H1 (cell line): ENCODE measurements around the gene GTF2A1. TPM values are rescaled to one million over a fixed set of nuclear protein-coding genes. Genes with fewer than 3 reads are reported as not detected.

Experiments used
- CBX8 ChIP-seq: fragments of 300-800, 300-1000 bp; sonication (generic); IDR thresholded peaks from 2 replicates; pipeline ENCODE4 v1.7.1; 2016; ENCODE audit warnings: low read depth, low read length, borderline replicate concordance
- CHD1 ChIP-seq: IDR thresholded peaks from 2 replicates; pipeline ENCODE4 v1.6.1; 2012; ENCODE audit warnings: low read depth, low read length, improper control_type of control experiment
- CHD2 ChIP-seq: IDR thresholded peaks from 2 replicates; pipeline ENCODE4 v1.6.1; 2012; ENCODE audit warnings: low read length, improper control_type of control experiment
- CHD7 ChIP-seq: fragments of 300-600 bp; sonication (generic); IDR thresholded peaks from 2 replicates; pipeline ENCODE4 v1.7.1; 2012; ENCODE audit warnings: low read length, moderate library complexity, mild to moderate bottlenecking, inconsistent platforms; ENCODE audit not compliant: insufficient replicate concordance
- FOSL1 ChIP-seq: IDR thresholded peaks from 2 replicates; pipeline ENCODE4 v1.6.1; 2011; ENCODE audit warnings: mild to moderate bottlenecking, low read depth, low read length, moderate library complexity; ENCODE audit not compliant: insufficient read depth
- HDAC2 ChIP-seq, 2 experiments: fragments of 300-600 bp in 1 of 2; sonication (generic) in 1 of 2; IDR thresholded peaks; 2 replicates each; pipeline ENCODE4 v1.6.1; 2011 to 2012; ENCODE audit warnings: low read depth in 2 of 2, low read length in 2 of 2, mild to moderate bottlenecking in 2 of 2, moderate library complexity in 2 of 2, borderline replicate concordance in 1 of 2, inconsistent platforms in 1 of 2
- KDM5A ChIP-seq: fragments of 200-600 bp; IDR thresholded peaks from 2 replicates; pipeline ENCODE4 v1.7.1; 2012; ENCODE audit warnings: mild to moderate bottlenecking, low read length, inconsistent platforms, mixed read lengths
- POLR2A ChIP-seq, 2 experiments: IDR thresholded peaks; 1 replicate in 1 of 2; 2 replicates in 1 of 2; pipeline ENCODE4 v1.6.1; 2011; ENCODE audit warnings: low read depth in 2 of 2, low read length in 2 of 2, mild to moderate bottlenecking in 2 of 2; ENCODE audit errors: control extremely low read depth in 1 of 2
- RBBP5 ChIP-seq: IDR thresholded peaks from 2 replicates; pipeline ENCODE4 v1.7.1; 2012; ENCODE audit warnings: low read depth, mild to moderate bottlenecking, inconsistent platforms, low read length, moderate library complexity, borderline replicate concordance
- RFX5 ChIP-seq: IDR thresholded peaks from 2 replicates; pipeline ENCODE4 v1.6.1; 2011; ENCODE audit warnings: low read depth, low read length, improper control_type of control experiment, borderline replicate concordance
- polyA plus RNA-seq, 7 experiments: library from polyadenylated mRNA; depleted of rRNA in 3 of 7; stranded (reverse) in 5 of 7; unstranded in 2 of 7; fragments of >200 nt in 5 of 7; fragments of 200-250 nt in 2 of 7; gene quantifications; 1 replicate in 5 of 7; 2 replicates in 1 of 7; 4 replicates in 1 of 7; pipeline versions ENCODE4 v1.2.1 to v1.2.3, GENCODE V29; 2011 to 2013; ENCODE audit warnings: missing spikeins in 2 of 7, mixed read lengths in 2 of 7
- total RNA-seq: library from RNA; stranded (reverse); fragmentation: NEBNext Ultra II Directional; extraction: Animal tissue kit (Norgen Biotek cat#: 25700); gene quantifications from 2 replicates; pipeline ENCODE4 v1.2.1, GENCODE V29; 2021
- TF ChIP-seq, protein P1 (sequence below): IDR thresholded peaks from 2 replicates; pipeline ENCODE4 v1.6.1; 2012; ENCODE audit warnings: inconsistent platforms

The GTF2A1 gene
- total and polyA plus RNA-seq, 2 of the 8 experiments (the other 6 are each of a cell fraction or from before 2014, with no cell fraction given): 24.1 to 57.8 TPM

GRCh38 chr14:81219210-81219758 lies 1.5 kb downstream of the GTF2A1 start (continued):
- TF ChIP-seq CHD7 (no peak), RBBP5 (peak; percentile 67), KDM5A (no peak), CBX8 (no peak), POLR2A (IDR thresholded peaks at IDR 0.05; ENCODE audit: control extremely low read depth in 1 of 2, low read depth in 2 of 2, low read length in 2 of 2) (peak; percentile 97 to 99), FOSL1 (no peak), RFX5 (no peak), HDAC2 (IDR thresholded peaks at IDR 0.05; ENCODE audit: borderline replicate concordance in 1 of 2, low read depth in 2 of 2, low read length in 2 of 2) (no peak), CHD2 (no peak), CHD1 (no peak; the same call in 1 of the 2 replicates)
- TF ChIP-seq, protein P1, sequence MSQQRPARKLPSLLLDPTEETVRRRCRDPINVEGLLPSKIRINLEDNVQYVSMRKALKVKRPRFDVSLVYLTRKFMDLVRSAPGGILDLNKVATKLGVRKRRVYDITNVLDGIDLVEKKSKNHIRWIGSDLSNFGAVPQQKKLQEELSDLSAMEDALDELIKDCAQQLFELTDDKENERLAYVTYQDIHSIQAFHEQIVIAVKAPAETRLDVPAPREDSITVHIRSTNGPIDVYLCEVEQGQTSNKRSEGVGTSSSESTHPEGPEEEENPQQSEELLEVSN: peak; percentile 51; the same call in 1 of the 2 replicates
